Stimulated activated CD8-positive, alpha-beta memory T cell treated with anti-CD3 and anti-CD28 coated beads, Interleukin-7, amount 100 ng/mL, for 1 hour (primary cell): Measurements from ENCODE around the gene ZNF792.
"Not testable (repeated sequence)": the region's sequence is repeated elsewhere in the genome, so short reads cannot be mapped to it uniquely, and the experiment has no call there.

Source experiments
- DNase-seq, 2 donors: peaks; one replicate each; pipeline ENCODE4 v3.0.0-alpha.2; 2020; ENCODE audit warnings: low read depth in 2 of 2

Gene ZNF792

DNA sequence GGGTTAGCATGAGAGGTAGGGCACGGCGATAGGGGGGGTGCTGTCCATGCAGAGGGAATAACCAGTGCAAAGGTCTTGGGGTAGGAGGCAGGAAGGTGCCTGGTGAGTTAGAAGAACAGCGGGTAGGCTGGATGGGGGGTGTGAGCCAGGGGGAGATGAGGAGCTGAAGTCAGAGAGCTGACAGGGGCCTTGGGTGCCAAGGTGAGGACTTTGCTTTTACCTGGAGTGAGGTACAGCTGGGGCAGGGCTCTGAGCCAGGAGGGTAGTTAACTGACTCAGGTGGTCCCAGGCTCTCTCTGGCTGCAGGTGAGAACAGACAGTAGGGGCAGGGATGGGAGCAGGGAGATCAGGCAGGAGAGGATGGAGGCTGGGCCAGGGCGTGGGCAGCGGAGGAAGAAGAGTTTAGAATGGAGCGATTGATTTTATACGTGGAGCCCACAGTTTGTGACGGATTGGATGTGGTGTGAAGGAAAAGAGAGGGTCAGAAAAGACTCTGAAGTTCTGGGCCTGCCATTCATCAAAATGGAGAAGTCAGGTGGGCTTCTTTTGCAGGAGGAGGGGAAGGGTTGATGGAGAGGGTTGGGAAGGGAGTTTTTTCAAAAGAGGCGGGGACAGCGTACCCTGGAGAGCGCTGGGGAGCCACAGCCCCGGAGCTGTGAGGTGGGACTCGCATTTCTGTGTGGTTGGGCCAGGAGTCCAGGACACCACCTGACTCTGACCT, 34.9 kb upstream of the ZNF792 start:
- no peak for DNase-seq

GRCh38 chr19:34998224-34998623, 34.2 kb upstream of the ZNF792 start:
- DNase-seq = not testable (repeated sequence)

DNA sequence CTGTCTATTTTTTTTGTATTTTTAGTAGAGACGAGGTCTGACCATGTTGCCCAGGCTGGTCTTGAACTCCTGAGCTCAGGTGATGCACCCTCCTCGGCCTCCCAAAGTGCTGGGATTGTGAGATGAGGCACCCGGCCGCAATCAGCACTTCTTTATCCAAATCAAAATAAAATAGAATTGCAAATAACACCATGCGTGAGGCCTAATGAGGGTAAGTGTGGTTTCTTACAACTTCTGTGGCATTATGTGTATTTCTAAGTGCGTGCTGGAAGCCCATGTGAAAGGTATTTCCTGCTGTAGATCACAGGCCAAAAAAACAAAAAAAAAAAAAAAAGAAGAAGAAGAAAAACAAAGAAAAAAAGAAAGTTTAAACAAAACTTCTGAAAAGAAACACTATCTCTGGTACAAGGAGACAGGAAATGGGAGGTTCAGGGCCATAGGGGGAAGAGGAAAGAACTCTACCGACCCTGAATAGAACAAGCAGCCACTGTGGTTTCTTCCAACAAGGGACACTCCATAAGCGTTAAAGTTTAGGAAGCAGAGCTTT, 33.1 kb upstream of the ZNF792 start:
- DNase-seq = no peak

DNA sequence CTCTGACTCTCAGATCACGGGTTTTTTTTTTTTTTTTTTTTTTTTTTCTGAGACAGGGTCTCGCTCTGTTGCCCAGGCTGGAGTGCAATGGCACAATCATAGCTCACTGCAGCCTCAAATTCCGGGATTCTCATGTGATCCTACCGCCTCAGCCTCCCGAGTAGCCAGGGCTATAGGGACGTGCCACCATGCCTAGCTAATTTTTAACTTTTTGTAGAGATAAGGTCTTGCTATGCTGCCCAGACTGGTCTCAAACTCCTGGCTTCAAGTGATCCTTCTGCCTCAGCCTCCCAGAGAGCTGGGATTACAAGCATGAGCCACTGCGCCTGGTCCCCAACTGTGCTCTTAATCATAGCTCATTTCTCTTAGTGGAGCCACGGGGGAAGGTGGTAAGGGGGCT, 31.5 kb upstream of the ZNF792 start:
- no peak for DNase-seq

DNA sequence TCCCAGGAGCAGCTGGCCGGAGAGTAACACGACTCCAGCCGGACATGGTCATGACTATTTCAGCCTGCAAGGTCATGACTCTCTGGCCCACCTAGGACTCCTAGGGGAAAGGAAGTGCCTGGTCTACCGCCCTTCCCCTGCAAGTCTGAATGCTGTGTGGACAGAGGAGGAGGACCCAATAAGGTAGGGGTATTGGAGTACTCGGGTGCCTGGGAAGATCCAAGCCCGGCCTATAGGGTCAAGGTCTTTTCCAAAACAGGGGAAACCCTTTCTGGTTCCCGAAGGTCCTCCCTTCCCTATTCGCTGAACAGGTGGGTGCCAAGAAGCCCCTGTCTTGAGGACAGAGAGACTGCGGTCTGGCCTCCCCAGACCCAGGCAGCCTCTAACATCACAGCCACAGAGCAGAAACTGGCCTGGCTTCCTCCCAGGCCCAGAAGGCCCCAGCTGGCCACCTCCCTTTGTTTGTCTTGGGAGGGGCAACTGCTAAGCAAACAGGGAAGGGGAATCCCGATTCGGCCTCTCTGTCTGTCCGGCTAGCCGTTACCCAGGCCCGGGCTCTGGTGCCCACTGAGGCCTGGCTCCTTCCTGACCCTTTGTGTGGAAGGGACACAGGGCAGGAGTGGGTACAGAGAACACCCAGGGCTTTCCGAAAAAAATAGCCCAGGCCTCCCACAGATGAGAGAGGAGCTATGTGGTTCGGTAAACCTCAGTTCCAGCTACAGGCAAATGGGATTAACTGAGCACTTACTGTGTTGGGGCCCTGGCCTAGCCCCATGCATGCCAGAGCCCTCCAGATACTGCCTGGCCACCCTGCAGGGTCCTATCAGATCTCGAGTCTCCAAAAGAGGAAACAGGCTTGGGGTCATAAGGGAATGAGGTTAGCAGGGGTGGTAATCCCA, 30.9 kb upstream of the ZNF792 start:
- no peak for DNase-seq

DNA sequence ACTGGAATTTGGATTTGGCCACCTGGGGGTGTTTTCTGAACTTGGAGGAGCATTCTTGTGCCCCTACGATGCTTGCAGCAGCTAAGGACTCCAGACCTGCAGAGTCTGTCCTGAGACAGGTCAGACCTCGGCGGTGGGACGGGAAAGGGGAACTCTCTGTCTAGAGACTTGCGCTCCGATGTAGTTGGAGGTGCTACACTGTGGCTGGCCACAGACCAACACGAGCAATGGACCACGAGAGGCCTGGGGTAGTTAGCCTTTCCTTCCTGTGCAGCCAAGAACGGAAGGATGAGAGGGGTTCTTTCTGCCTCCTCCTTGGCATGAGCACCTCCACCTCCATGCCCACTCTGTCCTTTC, 30.2 kb upstream of the ZNF792 start:
- no peak for DNase-seq

DNA sequence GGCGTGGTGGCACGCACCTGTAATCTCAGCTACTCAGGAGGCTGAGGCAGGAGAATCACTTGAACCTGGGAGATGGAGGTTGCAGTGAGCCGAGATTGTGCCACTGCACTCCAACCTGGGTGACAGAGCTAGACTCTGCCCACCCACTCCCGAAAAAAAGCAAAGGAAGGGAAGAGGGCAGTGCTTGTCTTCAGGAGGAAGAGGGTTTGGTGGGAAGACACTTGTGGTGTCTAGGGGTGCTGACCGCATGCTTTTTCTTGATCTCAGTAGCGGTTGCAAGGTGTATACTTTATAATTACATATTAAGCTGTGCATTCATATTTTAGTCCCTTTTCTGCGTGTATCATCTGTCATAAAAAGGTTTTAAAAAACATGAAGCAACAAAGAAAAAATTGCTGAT, 28.6 kb upstream of the ZNF792 start:
- DNase-seq = not testable (repeated sequence)

- DNase-seq = no peak
Observed at GRCh38 chr19:34991542-34992333, 27.7 kb upstream of the ZNF792 start.

- no peak for DNase-seq
Observed at GRCh38 chr19:34990578-34991192, 26.7 kb upstream of the ZNF792 start.

GRCh38 chr19:34989298-34989697, 25.3 kb upstream of the ZNF792 start:
- no peak for DNase-seq

- DNase-seq = no peak
Observed at GRCh38 chr19:34988119-34988518, 24.1 kb upstream of the ZNF792 start.

- DNase-seq = no peak
Observed at GRCh38 chr19:34985249-34986022, 21.4 kb upstream of the ZNF792 start.

- no peak for DNase-seq
Observed at GRCh38 chr19:34984287-34984686, 20.3 kb upstream of the ZNF792 start.

- DNase-seq = no peak
Observed at GRCh38 chr19:34983786-34984185, 19.8 kb upstream of the ZNF792 start.

- no peak for DNase-seq
Observed at GRCh38 chr19:34982275-34982674, 18.2 kb upstream of the ZNF792 start.

- DNase-seq = no peak
Observed at GRCh38 chr19:34979819-34980640, 16.0 kb upstream of the ZNF792 start.

- DNase-seq = no peak
Observed at GRCh38 chr19:34976611-34977010, 12.6 kb upstream of the ZNF792 start.

- DNase-seq = no peak
Observed at GRCh38 chr19:34975056-34975455, 11.0 kb upstream of the ZNF792 start.

- no peak for DNase-seq
Observed at GRCh38 chr19:34974646-34975045, 10.6 kb upstream of the ZNF792 start.

GRCh38 chr19:34972163-34972705, 8.2 kb upstream of the ZNF792 start:
- DNase-seq = no peak
